ENCODE data around the gene CPA4.

GRCh38 chr7:130332259-130333053, 39.5 kb downstream of the CPA4 start:
- TF ChIP-seq, protein P1, sequence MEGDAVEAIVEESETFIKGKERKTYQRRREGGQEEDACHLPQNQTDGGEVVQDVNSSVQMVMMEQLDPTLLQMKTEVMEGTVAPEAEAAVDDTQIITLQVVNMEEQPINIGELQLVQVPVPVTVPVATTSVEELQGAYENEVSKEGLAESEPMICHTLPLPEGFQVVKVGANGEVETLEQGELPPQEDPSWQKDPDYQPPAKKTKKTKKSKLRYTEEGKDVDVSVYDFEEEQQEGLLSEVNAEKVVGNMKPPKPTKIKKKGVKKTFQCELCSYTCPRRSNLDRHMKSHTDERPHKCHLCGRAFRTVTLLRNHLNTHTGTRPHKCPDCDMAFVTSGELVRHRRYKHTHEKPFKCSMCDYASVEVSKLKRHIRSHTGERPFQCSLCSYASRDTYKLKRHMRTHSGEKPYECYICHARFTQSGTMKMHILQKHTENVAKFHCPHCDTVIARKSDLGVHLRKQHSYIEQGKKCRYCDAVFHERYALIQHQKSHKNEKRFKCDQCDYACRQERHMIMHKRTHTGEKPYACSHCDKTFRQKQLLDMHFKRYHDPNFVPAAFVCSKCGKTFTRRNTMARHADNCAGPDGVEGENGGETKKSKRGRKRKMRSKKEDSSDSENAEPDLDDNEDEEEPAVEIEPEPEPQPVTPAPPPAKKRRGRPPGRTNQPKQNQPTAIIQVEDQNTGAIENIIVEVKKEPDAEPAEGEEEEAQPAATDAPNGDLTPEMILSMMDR (IDR thresholded peaks at IDR 0.05), result no peak
- no peak for TF ChIP-seq POLR2A (IDR thresholded peaks at IDR 0.05)
